ENCODE data around the gene SLIT1.

Gene SLIT1

GRCh38 chr10:97157578-97158095 lies 28.1 kb downstream of the SLIT1 start:
- H3K27ac ChIP-seq, result no peak overlapping the region
- TF ChIP-seq, protein P1, sequence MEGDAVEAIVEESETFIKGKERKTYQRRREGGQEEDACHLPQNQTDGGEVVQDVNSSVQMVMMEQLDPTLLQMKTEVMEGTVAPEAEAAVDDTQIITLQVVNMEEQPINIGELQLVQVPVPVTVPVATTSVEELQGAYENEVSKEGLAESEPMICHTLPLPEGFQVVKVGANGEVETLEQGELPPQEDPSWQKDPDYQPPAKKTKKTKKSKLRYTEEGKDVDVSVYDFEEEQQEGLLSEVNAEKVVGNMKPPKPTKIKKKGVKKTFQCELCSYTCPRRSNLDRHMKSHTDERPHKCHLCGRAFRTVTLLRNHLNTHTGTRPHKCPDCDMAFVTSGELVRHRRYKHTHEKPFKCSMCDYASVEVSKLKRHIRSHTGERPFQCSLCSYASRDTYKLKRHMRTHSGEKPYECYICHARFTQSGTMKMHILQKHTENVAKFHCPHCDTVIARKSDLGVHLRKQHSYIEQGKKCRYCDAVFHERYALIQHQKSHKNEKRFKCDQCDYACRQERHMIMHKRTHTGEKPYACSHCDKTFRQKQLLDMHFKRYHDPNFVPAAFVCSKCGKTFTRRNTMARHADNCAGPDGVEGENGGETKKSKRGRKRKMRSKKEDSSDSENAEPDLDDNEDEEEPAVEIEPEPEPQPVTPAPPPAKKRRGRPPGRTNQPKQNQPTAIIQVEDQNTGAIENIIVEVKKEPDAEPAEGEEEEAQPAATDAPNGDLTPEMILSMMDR (conservative IDR thresholded peaks at IDR 0.05), result no peak
- no peak for TF ChIP-seq ZFX (IDR thresholded peaks at IDR 0.05)

GRCh38 chr10:97154781-97155180 lies 31.0 kb downstream of the SLIT1 start:
- no peak for TF ChIP-seq ZFX (IDR thresholded peaks at IDR 0.05)
- TF ChIP-seq, protein P1 (conservative IDR thresholded peaks at IDR 0.05), result no peak
- H3K27ac ChIP-seq, result no peak overlapping the region

- H3K27ac ChIP-seq, result no peak overlapping the region
- TF ChIP-seq ZFX (IDR thresholded peaks at IDR 0.05), result no peak
- TF ChIP-seq, protein P1 (conservative IDR thresholded peaks at IDR 0.05), result no peak
These were observed 31.6 kb downstream of the SLIT1 start for GRCh38 chr10:97154162-97154561.

DNA sequence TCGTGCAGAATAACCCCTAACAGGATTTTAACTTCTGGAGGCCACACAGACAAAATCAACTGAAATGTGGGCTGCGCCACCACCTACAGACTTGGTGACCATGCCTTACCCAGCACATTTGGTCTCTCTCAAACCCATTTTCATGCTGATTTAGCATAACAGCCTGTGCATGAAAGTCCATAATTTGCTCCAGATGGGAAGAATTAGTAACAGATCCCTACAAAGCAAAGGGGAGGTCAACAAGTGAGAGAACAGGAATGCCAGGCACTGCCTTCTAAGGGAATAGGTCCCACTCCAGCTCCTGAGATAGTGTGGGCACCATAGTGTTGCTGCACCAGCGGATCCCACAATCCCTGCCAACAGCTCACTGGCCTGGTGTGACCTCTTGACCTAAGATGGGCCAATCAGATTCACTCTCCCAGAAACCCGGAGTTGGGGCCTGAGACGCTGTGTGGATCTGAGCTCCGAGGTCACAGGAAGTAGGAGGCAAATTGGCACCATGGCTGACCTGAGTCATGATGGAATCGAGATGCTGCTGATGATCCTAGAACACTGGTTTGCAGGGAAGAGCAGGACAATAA lies 32.4 kb downstream of the SLIT1 start:
- no peak overlapping the region for H3K27ac ChIP-seq
- TF ChIP-seq ZFX (IDR thresholded peaks at IDR 0.05), result no peak
- TF ChIP-seq, protein P1 (conservative IDR thresholded peaks at IDR 0.05), result no peak

DNA sequence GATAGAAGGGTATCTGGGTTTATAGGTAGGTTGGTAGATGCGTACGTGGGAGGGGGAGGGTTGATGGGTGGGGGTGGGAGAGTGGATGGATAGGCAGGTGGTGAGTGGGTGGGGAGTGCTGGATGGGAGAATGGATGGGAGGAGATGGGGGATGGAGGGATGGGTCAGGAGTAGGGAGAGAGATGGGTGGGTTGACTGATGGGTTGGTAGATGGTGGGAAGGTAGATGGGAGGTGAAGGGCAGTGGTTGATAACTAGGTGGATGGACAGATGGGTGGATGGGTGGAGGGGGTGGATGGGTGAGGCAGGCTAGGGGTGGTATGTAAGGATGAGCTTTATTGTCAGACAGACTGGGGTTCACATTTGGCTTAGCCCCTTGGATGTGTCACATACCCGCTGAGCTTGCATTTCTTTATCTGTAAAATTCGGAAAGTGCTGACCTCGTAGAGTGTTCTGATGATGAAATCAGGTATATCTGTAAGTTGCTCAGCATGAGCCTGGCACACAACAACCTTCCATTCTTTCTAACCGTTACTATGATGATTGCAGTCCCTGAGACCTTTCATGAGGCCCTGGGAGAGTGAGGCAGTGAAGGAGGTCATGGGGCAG lies 34.3 kb downstream of the SLIT1 start:
- H3K27ac ChIP-seq, result no peak overlapping the region
- no peak for TF ChIP-seq ZFX (IDR thresholded peaks at IDR 0.05)
- TF ChIP-seq, protein P1 (conservative IDR thresholded peaks at IDR 0.05), result no peak

- TF ChIP-seq, protein P1 (conservative IDR thresholded peaks at IDR 0.05), result no peak
- no peak for TF ChIP-seq ZFX (IDR thresholded peaks at IDR 0.05)
- no peak overlapping the region for H3K27ac ChIP-seq
These were observed 35.1 kb downstream of the SLIT1 start for GRCh38 chr10:97150616-97151015.

DNA sequence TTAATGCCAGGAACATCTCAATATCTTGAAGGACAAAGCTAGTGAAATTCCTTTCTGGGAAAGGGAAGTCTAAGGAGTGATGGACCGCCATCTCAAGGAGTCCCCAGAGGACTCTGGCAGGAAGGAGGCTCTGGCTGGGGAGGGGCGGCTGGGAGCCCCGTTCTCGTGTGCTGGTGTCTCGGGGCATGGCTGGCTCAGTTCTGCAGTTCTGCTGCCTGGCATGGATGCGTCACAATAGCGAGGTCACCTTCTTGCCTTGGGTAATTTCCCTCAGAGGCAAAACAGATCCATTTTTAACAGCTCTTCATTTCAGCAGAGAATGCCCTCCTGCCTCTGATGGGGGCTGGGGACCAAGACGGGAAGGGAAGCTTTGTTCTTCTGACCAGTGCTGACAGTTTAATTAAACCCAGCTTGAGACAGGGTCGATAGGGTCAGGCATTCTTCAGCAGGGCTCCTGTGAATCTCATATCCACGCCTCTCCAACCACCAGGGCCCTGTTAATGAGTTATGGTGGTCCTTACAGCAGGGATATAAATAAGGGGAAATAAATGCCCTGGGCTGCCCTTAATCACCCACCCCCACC lies 35.7 kb downstream of the SLIT1 start:
- no peak overlapping the region for H3K27ac ChIP-seq
- no peak for TF ChIP-seq ZFX (IDR thresholded peaks at IDR 0.05)
- TF ChIP-seq, protein P1 (conservative IDR thresholded peaks at IDR 0.05), result no peak

Measured in C4-2B (cell line).